HL-60/S4 treated with retinoic acid at 250 ng/mL for 4 days and 3 days (cell line): ENCODE results near the gene KEAP1.

Experiments used
- in situ Hi-C: fragments of 300-500 bp; cut with MboI; formaldehyde crosslinking; loops from 2 replicates; pipeline ENCODE4 v1.7.0; 2022; ENCODE audit warnings: low sequenced_read_pairs

KEAP1 gene

DNA sequence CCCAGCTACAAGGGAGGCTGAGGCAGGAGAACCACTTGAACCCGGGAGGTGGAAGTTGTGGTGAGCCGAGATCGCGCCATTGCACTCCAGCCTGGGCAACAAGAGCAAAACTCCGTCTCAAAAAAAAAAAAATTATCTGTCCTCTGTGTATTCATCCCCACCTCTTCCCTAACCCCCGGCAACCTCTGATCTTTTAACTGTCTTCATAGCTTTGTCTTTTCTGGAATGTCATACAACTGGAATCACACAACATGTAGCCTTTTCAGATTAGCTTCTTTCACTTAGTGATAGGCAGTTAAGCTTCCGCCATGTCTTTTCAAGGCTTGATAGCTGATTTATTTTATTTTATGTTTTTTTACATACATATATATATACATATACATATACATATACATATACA, 22.5 kb upstream of the KEAP1 start:
- in situ Hi-C loops, result no loop called here

DNA sequence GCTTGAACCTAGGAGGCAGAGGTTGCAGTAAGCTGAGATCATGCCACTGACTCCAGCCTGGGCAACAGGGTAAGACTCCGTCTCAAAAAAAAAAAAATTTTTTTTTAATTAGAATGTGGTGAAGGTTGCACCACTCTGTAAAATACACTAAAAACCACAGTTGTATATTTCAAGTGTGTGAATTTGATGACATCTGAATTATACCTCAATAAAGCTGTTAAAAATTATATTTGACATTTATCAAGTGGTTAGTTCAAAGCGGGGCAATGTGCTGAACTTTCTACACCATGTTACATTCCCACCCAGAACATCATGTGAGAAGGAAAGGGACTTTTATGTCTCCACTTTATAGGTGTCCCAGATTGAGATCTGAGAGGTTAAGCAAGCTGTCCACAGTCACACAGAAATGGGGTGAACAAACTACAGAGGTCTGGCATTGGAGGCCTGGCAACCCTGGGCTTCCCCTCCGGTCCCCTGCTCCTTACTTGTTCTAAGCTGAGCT, 20.0 kb upstream of the KEAP1 start:
- in situ Hi-C loops, result no loop called here

DNA sequence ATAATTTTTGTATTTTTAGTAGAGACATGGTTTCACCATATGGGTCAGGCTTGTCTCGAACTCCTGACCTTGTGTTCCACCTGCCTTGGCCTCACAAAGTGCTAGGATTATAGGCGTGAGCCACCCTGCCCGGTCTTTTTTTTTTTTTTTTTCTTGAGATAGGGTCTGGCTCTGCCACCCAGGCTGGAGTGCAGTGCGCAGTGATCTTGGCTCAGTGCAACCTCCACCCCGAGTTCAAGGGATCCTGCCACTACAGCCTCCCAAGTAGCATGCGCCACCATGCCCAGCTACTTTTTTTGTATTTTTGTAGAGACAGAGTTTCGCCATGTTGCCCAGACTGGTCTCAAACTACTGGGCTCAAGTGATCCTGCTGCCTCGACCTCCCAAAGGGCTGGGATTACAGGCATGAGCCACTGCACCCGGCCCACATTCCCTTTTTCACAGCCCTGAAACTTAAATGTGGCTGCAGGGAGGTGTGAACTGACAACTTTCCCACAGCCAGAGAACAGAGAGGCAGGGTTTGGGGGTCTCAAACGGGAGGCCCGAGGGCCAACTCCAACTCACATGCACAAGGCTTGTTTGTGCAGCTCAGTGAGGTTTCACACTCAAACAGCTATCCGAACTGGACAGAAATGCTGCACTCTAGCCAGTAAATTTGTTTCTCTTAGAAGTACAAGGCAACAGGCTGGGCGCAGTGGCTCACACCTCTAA, 18.5 kb upstream of the KEAP1 start:
- in situ Hi-C loops, result no loop called here

DNA sequence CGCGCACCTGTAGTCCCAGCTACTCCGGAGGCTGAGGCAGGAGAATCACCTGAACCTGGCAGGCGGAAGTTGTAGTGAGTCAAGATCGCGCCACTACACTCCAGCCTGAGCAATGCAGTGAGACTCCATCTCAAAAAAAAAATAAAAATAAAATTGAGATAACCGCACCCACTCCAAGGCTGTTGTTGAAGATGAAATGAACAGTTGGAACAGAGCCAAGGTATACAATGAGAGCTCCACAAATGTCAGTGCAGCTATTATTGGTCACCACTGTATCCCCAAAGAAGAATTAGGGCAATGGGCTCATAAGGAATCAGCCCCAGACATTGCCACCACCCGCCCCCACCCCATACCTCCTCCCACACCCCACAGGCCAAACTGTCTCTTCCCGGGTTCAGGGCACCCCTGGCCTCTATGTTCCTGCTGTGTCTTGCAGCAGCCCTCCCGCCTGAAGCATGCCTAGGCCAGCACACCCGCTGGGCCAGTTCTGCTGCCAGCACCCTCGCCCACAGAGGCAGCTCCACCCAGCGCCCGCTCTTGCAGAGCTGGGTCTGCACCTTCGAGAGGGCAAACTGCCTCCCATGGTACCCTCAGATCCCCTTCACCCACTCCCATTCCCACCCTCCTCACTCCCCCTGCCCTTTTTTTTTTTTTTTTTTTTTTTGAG, 17.6 kb upstream of the KEAP1 start:
- in situ Hi-C loops, result no loop called here

DNA sequence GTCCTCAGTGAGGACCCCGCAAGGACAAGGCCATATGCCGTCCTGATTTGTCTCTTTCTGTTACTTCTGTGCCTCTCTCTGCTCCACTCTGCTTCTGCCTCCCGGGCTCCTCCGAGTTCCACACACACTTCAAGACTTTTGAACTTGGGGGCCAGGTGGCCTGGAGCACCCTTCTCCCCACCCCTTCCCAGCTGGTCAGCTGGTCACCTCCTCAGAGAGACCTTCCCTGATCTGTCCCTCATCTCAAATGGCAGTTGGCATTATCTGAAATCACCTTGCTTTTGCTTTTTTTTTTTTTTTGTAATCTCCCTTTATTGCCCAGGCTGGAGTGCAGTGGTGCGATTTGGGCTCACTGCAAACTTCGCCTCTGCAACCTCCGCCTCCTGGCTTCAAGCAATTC, 16.3 kb upstream of the KEAP1 start:
- in situ Hi-C loops, result no loop called here

DNA sequence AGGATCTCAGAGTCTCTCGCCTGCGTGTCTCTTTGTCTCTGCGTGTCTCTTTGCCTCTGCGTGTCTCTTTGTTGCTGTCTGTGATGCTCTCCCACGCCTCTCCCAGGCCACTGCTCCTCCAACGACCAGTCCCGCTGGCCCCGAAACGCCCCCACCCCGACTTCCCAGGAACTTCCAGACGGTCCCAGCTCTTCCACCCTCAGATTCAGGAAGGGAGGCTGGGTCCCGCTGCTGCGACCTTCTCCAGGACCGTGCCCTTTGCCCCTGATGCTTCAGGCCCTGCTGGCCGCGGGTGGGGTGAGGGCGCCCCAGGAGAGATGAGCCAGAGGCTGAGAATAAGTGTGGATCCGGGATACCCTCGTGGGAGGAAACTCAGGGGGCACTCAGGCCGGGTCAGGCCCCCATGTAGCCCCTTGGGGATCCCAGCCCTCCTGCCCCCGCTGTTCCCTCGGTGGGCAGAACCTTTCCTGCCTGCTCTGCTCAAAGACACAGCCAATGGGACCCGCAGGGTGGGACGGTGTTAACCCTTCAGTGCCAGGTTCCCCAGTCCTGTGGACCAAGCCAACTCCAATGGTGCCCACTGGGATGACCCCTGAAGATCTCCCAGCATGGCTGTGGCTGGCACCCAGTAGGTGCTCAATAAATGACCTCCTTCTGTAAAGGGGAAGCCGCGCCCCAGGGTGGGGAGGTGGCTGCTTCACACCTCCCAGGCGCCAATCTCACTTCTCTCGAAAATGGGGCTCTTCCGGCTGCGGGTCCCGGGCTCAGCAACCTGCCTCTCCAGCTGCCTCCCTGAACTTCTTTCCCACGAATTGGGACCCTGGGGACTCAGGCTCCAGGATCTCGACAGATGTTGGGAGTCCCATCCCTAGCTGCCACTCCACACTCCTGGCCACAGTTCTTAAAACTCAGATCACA, 15.5 kb upstream of the KEAP1 start:
- in situ Hi-C loops, result no loop called here

DNA sequence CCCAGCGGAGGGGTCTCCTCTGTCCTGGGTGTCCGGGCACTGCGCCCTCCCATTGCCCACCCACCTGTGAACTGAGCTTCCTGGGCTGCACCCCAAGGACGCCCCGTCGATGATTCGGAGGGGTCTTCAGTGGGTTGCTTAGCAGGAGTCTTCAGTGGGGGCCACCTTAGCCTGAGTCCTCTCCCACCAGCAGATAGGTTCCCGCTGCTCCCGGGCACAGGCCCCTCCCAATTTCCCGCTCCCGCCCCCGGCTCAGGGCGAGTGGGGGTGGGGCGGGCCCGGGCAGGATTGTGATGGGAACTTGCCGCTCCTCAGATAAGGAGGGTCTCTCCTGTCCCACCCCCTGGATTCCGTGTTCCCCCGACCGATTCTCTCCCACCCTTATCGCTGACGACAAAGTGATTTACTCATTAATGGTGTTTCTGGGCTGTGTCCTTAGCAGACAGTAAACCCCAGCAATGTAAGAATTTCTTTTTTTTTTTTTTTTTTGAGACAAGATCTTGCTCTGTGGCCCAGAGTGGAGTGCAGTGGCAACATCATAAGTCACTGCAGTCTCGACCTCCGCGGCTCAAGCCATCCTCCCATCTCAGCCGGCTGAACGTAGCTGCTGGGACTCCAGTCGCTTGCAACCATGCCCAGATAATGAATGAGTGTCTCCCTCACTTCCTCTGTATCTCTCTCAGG, 14.7 kb upstream of the KEAP1 start:
- in situ Hi-C loops, result no loop called here

DNA sequence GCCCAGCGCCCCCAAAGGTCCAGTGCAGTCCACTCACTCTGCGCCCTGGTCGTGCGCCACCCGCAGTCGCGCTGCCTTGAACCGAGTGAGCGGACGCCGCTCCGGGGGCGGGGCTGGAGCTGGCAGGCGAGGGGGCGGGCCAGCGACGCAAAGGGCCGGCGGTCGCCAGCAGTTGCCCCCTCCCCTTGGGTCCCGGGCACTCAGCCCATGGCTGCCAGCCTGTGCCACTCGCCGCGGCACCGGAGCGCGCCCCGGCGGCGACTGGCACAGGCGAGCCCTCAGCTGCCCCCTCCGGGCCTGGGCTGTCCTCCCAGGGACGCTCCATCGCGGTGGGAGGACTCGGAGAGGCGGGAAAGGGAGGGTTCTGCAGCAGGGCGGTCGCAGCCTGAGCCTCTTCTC, 14.2 kb upstream of the KEAP1 start, which contains the start of gene S1PR5:
S1PR5 (minus strand) TSS at position 87 of the 399 bp plus-strand sequence. CDS start 2,436 bp downstream, outside the sequence.
- in situ Hi-C loops, result no loop called here

DNA sequence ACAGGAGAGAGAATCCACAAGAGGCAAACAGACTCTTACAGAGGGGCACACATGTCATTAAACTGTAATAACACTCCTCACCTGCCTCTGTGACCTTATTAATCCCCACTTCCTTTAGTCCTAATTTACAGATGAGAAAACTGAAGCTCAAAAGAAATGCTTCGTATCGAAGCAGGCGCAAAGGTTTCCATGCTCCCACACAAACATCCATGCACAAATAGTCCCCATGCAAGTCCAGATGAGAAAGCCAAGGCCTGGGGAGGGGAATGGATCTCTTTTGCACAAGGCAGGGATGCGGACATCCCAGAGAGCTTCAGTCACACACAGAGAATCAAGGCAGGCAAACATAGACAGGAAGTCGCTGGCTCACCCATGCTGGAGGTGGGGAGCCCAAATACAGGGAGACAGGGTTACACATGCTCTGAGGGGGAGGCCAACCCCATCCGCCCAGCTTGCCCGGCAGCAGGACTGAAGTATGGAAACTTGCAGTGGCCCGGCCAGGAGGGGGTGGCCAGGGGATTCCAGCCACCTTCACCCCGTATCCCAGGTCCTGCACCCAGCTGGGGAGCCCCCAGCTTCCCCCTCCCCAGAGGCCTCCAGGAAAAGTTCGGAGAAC, 13.6 kb upstream of the KEAP1 start:
- in situ Hi-C loops, result no loop called here

DNA sequence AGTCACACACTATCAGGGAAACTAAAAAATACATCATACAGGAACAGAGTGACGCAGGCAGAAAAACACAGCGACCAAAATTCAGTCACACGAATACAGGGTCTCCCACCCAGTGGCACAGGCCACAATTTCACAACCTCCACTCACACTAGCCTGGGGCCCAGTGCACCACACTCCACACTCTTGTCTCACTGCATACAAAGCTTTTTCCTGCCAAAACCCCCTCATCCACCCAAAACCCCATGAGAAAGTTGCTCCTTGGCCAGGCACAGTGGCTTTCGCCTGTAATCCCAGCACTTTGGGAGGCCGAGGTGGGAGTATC, 12.9 kb upstream of the KEAP1 start:
- in situ Hi-C loops, result no loop called here

DNA sequence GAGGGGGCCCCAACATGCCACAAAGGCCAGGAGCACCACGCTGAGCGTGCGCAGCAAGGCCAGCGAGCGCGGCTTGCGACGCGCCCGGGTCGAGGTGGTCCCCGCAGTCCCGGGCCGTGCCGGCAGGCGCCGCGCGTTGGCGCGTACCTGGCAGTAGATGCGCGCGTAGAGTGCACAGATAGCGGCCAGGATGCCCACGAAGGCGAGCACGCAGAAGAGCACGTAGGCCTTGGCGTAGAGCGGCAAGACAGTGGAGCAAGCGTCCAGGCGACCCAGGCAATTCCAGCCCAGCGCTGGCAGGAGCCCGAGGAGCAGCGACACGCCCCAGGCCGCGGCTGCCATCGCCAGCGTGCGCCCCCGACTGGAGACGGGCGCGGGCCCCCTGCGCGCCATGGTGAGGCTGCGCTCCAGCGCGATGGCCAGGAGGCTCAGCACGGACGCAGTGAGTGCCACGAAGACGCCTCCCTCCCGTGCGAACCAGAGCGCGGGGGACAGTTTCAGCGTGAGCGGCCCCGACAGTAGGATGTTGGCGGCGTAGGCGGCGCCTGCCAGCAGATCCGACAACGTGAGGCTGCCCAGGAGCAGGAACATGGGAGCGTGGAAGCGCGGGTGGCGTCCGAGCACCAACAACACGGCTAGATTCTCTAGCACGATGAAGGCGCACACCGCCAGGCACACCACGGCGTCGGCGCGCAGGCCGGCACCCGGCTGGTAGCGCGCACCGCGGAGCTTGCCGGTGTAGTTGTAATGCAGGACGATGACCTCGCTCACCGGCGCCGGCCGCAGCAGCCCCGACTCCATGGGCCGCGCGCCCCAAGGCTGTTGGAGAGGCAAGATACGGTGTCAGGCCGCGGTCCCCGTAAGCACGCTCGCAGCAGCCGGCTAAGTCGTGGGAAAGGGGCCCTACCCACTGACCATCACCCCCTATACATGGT, 11.3 kb upstream of the KEAP1 start:
- in situ Hi-C loops, result no loop called here

DNA sequence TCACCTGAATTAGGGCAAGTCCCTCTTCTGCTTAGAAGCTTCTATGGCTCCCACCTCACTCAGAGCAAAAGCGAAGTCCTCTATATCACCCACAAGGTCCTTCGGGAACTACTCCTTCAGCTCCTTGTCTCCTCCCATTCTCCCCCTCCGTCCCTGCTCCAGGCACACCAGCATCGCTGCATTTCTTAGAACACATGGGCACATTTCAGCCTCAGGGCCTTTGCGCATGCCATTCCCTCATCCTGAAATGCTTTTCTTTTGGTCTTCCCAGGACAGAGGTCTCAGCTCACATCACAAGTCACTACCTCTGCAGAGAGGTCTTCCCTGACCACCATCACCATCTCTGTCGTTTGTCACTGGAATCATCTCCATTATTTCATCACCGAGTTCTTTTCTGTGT, 10.1 kb upstream of the KEAP1 start:
- in situ Hi-C loops, result no loop called here

DNA sequence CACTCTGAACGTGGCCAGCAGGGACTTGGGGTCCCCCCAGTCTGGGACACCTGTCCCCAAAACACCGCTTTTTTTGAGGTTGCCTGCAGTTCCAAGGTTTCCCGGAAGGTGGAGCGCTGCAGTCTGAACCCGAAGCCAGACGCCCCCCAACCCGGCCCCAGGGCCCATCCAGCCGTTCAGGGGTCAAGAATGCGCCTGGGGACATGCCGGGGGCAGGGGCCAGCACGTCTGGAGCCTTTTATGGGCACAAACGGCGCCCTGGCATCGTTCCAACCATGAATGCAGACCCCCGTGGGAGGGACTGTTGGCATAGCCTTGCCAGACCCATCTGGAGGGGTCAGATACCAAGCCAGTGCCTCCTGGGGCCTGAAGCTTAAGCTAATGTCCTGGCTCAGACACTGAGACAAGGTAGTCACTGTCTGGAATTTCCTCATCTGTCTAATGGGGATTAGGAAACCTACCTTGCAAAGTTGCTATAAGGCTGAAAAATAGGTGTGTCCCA, 7.2 kb upstream of the KEAP1 start:
- in situ Hi-C loops, result no loop called here

DNA sequence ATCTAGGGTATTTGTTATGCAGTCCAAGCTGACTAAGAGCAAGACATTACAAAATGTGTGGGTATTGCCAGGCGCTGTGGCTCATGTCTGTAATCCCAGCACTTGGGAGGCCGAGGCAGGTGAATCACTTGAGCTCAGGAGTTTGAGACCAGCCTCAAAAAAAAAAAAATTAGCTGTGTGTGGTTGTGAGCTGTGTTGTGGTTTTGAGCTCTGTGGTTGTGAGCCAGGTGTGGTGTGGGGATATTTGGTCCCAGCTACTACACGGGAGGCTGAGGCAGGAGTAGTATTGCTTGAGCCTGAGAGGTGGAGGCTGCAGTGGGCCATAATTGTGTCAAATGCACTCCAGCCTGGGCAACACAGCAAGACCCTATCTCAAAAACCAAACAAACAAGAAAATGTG, 5.6 kb upstream of the KEAP1 start:
- in situ Hi-C loops, result no loop called here

DNA sequence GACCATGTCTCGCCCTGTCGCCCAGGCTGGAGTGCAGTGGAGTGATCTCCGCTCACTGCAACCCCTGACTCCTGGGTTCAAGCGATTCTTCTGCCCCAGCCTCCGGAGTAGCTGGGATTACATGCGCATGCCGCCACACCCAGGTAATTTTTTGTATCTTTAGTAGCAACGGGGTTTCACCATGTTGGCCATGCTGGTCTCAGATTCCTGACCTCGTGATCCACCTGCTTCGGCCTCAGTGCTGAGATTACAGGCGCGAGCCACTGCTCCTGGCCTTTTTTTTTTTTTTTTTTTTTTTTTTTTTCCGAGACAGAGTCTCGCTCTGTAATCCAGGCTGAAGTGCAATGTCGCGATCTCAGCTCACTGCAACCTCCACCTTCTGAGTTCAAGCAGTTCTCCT, 4.9 kb upstream of the KEAP1 start:
- in situ Hi-C loops, result no loop called here

DNA sequence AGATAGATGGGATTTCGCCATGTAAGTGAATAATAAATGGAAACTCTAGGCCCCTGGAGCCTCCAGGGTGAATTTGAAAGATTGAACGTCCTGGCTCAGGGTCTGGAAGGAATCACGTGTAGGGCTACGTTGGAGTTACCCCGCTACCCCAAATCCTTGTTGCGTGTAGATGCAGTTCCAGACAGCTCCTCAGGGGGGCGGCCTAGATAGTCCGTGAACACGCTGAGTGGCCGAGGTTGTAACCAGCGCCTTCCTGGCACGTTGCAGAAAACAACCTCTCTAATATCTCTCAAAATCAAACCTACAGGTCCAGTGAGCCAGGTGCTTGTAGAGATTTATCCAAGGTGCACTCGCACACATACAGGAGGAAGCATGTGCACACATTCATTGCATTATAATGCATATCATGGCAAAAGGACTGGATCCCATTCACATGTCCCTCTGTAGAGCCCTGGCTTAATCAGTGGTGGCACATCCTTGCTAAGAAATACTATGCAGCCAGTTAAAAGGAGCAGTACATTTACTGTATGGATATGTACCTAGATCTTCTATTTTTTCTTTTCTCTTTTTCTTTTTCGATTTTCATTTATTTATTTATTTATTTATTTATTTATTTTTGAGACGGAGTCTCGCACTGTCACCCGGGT, 2.5 kb upstream of the KEAP1 start:
- in situ Hi-C loops, result no loop called here

DNA sequence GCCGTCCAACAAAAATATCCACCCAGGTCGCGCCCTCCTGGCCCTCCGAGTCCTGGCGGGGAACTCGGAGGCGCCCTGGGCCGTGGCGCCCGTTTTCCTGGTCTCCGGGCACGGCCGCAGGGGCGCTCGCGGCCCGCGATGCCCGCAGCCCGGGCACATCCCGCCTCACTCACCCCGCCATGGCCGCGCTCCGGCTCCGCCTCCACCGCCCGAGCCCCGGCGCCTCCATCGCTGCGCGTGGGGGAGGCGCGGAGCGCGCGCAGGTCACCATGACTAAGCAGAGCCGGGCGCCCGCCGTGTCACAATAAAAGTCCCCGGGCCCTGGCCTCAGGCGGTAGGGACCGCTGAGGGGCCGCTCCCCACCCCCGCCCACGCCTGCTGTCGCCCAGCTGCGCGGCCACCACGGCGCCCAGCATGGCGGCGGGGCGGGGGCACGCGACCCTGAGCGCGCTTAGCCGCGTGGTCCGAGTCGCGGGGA, 593 bp downstream of the KEAP1 start:
- in situ Hi-C loops, result no loop called here

DNA sequence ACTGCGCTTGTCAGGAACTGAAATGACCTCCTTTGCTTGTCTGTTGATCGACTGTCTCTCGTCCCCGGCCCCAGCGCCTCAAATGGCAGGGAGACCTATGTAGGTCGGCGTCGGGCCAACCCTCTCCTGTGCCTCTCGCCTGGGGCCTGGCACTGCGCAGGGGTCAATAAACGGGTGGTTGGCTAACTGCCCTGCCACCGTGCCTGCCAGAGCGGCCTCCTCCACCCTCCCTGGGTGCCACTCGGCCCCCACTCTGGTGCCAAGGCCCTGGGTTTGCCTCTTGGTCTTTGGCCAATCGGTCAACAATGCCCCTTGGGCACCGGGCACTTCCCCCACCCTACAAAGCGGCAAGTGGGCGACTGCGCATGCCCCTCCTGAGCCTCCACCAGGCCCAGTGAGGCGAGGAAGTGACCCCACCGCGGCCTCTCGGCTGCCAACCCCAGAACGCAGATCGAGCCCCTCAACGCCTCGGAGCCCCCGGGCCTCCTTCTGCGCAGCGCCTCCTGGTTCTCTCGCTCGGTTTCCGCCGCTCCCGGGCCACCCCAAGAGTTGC, 1.1 kb downstream of the KEAP1 start:
- in situ Hi-C loops, result no loop called here

DNA sequence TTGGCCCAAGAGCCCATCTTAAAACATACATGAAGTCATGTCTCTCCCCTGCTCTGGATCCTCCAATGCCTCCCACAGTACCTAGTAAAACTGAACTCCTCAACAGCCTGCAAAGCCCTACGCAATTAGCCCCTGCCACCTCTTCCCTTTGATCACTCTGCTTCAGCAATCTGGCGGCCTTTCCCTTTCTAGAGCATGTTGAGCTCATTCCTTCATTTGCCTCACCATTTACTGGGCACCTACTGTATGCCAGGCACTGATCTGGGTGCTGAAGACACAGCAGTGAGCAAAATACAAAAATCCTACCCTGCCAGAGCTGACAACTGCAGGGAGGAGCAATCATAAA, 2.9 kb downstream of the KEAP1 start:
- in situ Hi-C loops, result no loop called here
